GM19324 (cell line): ENCODE data around the gene CACNB2.
A peak's percentile ranks its signal among the peaks of the same experiment; 100 is the strongest.

Experiments used
- ATAC-seq: cut with Tn5 transposase; IDR thresholded peaks from one replicate; pipeline ENCODE4 v1.9.1; 2021; ENCODE audit warnings: mild to moderate bottlenecking, moderate library complexity; ENCODE audit not compliant: unreplicated experiment, low FRiP score

The CACNB2 gene

DNA sequence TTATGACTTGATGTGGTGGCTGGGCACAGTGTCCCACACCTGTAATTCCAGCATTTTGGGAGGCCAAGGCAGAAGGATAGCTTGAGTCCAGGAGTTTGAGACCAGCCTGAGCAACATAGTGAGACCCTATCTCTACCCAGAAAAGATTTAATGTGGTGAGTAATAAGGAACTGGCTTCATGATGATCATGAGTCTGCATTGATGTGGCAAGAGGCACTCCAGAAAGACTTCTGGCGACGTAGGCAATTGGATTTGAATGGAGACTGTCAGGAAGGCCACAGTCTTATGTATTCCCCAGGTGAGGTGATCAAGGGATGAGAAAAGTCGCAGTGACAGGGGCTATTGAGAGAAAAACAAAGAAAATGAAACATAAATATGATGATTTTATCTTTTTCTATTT is 138.0 kb downstream of the CACNB2 start:
- ATAC-seq: no peak

DNA sequence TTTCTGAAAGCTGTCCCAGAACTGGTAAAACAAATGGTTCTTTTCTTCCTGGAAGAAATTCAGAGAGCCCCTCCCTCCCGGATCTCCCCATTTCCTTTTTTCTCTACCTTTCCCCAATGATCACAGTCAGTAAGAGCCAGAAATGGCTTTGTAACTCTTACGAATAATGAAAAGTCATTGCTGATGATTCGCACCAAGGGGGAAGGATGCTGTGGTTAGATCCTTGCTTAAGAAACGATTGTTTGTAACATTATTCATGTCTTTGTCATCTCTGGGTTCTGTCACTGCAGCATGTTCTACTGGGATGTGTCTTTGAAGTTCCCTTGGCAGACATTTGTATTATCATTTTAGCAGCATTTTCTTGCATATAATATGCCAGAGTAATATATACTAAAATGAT is 138.9 kb downstream of the CACNB2 start:
- no peak for ATAC-seq

DNA sequence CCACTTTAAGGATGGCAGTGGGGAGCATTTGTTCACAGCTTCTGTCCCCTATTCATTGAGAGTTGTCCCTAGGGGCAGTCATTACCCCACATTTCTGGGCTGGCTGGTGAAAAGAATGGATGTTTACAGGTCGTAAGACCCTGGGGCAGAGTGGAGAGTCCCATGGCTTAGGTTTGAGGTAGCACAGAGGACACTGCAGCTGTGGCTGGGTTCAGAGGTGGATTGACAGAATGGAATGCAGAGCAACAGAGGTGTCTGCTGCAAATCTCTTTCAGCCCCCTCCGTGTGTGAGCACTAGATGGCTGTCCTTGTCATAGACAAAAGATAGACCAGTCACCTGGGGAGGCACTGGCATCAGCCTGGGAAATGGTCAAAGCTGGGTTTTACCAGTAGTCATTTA is 141.9 kb downstream of the CACNB2 start:
- no peak for ATAC-seq

DNA sequence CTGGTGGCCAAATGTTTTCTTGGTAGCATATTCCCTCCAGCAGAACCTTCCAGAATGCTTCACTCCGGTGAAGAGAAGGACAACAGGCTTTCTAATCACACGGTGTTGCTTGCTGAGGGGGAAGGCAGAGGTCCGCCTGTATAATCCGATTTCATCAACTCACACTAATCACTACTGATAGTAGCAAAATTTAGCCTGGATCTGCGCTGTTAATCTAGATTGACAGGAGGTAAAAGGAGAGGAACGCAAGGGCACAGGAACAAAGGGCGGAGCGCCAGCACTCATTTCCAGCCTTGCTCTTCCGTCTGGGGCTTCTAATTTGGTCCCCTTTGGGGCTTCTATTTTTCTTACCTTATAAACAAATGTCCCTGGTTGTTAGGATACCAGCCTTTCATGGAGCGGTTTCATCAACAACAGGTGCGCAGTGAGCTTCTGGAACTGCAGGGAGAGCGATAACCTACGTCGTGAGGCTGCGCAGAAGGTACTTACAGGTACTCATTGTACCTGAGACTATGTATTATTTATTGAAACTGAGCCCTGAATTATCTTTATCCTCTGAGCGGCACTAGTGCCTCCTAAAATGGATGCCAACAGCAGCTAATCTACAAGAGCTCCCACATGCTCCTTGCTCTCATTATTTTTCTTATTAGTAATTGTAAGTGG is 150.6 kb downstream of the CACNB2 start:
- ATAC-seq: no peak

DNA sequence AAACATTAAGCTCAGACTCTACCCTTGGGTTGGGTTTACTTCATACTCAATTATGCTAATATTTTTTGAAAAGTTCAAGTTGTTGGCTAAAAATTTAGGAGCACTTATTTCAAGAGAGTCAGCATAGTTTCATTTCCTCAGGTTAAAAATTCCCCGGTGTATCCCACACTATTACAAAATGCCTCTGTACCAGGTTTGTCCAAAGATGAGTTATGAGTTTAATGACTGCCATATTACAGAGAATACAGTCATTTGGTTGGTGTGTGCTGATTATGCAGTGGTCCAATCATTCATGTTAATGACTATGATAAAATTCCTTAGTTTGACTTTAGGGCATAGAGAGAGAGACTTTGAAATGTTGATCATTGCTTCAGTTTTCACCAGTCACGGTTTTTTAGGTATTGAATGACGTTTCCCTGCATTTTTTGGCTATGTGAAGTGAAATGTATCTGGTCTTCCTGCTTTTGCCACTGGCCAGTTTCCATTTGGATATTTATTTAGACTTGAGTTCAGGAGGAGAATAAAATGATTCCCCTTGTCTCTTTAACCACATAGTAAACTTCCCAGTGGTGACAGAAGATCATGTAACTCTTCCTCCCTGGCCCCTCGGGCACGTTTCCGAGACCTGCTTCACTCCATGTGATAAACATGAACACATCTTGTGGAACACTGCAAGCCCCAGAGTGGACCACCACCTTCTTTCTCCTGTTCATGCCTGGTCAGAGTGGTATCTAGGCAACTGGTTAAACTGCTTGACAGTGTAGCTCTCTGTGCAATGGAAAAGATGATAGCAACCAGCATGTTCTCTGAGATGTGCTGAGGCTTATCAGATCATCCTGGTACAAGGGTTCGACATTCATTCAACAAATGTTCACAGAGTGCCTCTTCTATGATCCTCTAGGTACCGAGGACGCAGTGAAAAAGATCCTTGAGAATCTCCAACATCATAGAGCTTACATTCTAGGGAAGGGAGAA is 153.6 kb downstream of the CACNB2 start:
- ATAC-seq: no peak

DNA sequence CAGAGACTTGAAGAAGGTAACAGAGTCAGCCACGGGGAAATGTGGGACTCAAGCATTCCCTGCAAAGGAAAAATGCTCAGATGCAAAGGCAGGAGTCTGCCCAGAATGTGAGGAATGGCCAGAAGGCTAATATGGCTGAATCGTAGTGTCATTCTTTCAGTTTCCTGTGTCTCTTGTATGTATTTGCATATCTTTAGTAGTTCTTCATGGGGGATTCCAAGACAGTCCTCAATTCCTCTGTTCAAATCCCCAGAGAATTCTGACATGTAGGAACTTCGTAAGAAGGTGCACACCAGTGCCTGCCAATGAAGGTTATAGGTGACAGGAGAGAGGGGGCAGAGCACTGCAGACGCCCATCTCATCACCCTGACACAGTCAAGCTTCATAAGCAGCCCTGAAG is 154.4 kb downstream of the CACNB2 start:
- no peak for ATAC-seq

DNA sequence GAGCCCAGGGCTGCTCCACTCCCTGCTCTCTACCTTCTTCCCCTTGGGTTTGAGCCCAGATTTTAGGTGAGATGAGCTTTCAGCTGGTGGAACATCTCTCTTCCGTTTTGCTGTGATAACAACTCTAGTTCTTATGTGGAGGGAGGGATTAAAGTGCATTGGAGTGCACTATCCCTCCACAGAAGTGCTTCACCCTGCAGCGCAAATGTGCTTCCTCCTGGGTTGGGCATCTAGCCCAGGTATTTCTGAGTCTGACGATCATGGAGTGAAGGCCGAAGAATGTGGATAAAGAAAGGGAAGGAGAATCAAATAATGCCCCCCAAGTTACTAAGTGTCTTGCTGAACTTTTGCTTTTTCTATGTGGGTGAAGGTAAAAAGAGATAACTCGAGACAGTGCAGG is 157.4 kb downstream of the CACNB2 start:
- no peak for ATAC-seq

DNA sequence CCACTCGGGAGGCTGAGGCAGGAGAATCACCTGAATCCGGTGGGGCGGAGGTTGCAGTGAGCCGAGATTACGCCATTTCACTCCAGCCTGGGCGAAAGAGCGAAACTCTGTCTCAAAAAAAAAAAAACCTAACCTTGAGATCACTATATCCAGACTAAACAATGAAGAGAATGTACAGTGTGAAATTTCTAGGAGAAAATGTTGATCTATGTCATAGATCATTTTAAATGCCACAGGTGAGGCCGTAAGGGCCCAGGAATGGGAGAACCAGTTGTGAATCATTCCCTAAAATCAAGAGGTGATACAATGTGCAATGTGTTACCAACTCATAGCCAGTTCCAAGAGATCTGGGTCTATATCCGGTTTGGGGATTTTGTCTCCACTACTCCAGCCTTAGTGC is 158.0 kb downstream of the CACNB2 start:
- ATAC-seq: no peak

DNA sequence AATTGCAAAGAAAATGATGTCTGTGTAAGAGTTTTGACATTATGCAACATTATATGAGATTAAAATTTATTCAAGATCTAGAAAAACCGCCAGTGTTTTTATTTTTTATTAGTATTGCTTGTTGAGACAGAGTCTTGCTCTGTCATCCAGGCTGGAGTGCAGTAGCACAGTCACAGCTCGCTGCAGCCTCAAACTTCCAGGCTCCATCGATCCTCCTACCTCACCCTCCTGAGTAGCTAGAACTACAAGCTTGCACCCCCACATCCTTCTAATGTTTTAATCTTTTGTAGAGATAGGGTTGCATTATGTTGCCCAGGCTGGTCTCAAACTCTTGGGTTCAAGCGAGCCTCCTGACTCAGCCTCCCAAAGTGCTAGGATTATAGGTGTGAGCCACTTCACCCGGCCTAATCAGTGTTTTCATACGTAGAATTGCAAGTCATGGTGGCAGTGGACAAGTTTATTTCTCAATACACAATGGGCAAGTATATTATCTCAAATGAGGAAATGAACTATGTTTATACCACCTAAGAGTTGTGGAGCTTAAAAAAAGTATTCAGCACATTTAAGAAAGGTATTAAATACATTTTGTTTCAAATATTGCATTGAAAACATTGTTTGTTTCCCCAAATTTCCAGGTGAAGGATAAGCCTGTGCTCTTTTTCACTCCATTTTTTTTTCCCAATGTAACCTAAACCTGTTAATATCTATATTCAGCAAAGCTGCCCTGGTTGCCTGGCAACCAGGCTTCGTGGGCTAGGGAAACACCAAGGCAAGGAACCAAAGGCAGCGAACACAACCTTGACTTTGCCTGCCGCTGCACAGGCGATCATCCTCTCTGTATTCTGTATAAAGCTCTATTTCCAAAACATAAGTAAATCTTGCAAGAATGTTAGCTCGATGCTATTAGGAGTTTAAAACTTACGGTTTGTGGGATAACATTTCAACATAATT is 163.9 kb downstream of the CACNB2 start:
- no peak for ATAC-seq

DNA sequence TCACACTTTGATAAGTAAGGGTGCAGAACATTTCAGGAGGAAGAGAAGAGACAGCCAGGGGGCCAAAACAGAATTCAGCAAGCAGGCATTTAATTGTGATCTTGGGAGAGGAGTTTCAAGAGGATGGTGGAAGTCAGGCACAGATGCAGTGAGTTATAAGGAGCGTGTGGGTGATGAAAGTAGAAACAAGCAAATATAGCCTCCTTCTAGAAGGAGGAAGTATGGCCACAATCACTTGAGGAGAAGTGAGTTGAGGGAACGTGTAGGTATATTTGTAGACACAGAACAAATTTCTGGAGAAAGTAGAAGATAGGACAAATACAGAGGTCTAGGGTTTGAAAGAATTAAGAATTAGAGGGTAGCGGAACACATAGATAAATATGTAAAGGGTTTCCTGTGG is 165.8 kb downstream of the CACNB2 start:
- ATAC-seq: no peak

DNA sequence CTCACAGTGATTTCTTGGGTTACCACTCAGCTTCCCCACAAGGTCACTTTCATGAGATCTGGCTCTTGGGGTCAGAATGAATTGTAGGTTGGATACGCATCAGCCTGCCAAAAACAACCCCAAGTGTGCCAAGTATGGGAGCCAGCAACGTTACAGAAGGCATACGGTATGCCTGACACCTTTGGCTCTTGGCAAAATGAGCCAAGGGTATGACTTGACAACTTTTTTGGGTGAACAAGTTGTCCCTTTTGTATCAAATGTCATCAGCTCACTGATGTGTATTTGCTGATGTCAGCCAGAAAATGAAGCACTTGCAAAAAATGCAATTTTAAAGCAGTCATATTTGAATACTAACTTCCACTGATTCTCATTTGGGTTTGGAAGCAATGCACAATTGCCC is 168.4 kb downstream of the CACNB2 start:
- ATAC-seq: no peak

DNA sequence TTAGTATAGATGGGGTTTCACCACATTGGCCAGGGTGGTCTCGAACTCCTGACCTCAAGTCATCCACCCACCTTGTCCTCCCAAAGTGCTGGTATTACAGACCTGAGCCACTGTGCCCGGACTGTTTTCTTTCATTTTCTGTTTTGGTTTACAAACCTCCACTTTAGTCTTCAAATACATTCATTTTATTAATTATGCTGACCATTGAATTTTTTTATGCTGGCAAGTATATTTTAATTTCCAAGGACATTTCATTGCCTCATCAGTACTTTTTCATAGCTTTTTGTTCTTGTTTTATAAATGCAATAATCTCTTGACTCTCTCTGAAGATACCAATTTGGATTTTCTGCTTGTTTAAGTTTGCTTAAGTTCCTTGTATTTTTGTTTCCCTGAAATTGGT is 170.5 kb downstream of the CACNB2 start:
- ATAC-seq: no peak

DNA sequence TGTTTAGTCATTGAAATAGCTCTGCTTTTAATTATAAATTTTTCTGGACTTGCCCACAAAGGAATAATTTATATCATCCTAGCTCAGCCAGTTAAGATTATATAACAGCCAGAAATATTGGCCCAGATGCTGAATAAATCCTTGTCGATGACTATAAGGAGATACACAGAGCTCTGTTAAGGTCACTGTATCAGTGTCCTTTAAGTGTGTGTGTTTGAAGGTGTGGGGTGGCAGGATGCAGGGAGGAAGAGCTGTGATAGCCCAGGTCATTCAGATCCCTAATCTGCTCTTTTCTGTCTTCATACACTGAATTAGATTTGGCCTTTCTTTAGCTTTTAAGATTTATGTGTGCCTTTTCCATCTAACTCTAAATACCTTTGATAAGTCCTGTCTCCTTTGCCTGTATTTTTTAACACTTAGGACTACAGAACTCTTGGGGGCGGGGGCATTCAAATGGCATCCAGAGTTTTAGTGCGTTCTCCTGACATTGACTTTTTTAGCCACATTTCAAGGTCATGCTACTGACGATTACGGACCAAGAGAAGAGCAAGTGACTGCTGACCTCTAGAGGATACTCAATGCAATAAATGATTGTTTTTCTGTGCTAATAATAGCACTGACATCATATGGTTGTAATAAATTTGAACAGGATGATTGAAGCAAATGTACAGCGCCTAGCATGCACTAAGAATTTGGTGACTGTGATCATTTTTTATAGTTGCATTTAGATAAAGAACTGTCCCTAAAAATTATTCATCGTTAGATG is 172.3 kb downstream of the CACNB2 start:
- ATAC-seq: peak; percentile 74

DNA sequence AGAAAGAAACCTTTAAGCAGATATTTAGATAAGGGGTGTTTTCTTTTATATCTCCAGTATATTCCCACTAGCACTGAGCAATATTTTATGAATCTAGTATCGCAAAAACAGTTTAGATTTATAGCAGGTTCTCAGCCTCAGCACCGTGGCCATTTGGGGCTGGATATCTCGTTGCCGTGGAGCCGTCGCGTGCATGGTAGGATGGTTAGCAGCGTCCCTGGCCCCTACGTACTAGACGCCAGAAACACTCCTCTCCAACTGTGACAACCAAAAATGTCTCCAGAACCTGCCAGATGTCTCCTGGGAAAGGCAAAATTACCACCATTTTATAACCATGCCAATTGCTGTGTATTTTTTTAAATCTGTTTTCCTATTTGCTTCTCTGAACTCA is 172.9 kb downstream of the CACNB2 start:
- ATAC-seq: no peak

DNA sequence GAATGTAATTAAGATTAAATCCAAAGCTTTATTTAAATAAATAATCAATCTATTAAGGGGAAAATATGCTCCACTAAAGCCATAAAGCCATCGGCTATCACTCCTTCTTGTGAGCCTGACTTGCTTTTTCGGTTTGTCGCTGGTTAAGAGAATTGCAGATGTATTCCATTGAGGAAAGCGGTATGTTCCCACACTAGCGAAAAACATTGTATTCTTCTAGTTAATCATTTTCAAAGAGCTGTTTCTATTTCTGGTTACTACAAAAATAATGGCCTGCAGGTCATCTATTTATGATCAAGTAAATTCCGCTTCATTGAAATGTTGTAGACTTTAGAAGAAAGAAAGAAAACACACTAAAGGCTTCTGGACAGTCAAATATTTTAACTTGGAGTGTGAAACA is 173.4 kb downstream of the CACNB2 start:
- no peak for ATAC-seq

DNA sequence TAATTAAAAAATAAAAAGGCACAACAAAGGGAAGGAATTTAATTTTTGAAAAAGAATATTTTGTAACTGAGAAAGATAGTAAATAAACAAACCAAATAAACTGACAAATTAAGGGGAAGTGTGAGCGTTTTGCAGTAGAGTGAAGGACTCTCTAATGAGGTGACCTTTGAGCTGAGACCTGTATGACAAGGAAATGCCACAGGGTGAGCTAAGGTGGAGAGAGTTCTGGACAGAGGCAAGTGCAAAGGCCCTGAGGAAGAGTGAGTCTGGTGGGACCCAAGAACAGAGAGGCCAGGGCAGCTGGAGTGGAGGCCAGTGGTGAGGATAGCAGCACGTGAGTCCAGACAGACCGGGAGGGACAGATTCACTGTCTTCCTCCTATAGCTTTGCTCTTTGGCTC is 179.4 kb downstream of the CACNB2 start:
- no peak for ATAC-seq

DNA sequence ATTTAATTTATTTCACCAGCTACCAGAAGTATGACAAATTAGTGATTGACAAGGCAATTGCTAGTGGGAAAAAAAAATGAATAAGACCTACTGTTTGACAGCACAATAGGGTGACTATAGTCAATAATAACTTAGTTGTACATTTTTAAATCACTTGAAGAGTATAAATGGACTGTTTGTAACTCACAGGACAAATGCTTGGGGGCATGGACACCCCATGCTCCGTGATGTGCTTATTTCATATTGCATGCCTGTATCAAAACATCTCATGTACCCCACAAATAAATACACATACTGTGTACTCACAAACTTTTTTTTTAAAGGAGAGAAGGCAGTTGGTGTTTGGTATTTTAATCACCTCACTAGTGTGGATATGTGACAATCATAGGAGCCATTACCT is 181.1 kb downstream of the CACNB2 start:
- no peak for ATAC-seq

DNA sequence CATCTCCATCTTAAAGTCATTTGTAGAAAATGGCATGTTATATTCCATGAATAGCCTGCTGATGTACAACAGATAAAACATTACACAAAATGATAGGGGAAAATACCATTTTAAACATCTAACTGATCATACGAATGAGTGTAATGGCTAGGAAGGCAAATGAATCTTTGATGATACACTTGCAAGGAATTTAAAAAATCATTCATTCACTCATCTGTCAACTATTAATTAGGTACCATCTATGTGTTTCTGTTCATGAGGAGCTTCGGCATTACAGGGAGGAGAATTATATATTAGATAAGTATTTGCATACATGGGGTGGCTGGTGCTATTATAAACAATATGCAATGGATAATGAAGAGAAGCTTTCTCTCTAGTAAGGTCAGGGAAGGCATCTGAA is 183.7 kb downstream of the CACNB2 start:
- ATAC-seq: no peak

DNA sequence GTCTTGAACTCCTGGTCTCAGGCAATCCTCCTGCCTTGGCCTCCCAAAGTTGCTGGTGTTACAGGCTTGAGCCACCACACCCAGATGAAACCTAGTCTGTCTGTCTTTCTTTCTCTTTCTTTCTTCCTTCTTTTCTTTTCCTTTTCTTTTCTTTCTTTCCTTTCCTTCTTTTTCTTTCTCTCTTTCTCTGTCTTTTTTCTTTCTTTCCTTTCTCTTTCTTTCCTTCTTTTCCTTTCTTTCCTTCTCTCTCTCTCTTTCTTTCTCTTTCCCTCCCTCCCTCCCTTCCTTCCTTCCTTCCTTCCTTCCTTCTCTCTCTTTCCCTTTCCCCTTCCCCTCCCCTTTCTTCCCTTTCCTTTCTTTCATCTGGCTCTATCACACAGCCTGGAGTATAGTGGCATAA is 185.2 kb downstream of the CACNB2 start:
- ATAC-seq: no peak

DNA sequence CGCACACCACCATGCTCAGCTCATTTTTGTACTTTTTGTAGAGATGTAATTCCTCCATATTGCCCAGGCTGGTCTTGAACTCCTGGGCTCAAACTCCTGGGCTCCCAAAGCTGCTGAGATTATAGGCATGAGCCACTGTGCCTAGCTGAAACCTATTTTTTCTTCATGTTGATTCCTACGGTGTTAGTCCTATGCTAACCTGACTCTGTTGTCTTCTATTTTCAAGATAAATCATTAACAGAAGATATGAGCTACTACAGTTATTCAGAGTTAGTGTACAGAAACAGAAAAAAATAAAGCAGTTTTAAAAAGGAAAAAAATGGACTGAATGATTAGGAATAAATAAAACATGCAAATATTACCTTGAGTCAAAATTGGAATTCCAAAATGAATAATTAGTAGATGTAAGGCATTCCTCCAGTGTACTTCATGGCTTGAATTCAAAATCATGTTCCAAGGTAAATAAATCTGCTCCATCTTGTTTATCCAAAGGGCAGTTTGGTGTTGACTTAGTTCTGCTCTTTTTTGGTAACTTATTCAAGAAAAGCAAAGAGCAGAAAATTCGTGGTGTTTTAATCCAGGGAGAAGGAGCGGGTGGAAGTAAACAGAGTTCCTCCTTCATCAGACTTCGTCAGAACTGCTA is 185.8 kb downstream of the CACNB2 start:
- no peak for ATAC-seq
